Pulmonary artery endothelial cell (primary cell): Measurements from ENCODE around the gene FDXR. TPM values are rescaled to one million over a fixed set of nuclear protein-coding genes. Genes with fewer than 3 reads are reported as not detected.

Experiments
- DNase-seq: peaks from one replicate; pipeline ENCODE4 v3.0.0-alpha.2; 2011; ENCODE audit warnings: low read depth, low spot score
- total RNA-seq: library from RNA; depleted of rRNA; stranded (reverse); fragments of >200 nt; gene quantifications from 2 replicates; pipeline ENCODE4 v1.2.3, GENCODE V29; 2014

The FDXR gene
- total RNA-seq, 1 donor from 2014 or later = 64.9 TPM

DNA sequence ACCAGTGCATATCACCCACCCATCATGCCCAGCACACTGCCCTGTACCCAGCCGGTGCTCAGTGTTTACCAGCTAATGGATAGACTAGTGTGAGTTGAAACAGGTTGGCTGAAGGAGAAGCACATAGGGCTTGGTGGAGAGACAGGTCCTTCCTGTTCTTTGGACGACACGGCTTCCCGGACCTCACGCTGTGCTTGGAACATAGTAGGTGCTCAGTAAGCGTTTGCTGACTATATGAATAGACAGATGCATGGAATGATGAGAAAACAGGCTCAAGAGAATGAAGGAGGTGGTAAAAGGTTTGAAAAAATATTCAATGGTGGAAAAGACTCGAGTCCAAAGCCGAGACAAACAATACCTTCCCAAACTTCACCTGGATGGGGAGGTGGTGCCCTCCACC is 27.4 kb upstream of the FDXR start:
- DNase-seq = no peak

- DNase-seq = no peak
Observed at GRCh38 chr17:74898376-74898946, 25.7 kb upstream of the FDXR start.

- DNase-seq = no peak
Observed at GRCh38 chr17:74893936-74894671, 21.3 kb upstream of the FDXR start.

- DNase-seq = no peak
Observed at GRCh38 chr17:74892974-74893911, 20.4 kb upstream of the FDXR start, which contains the start of gene FADS6. Gene FADS6 (minus strand): TSS chr17:74893633. CDS start chr17:74893595, 38 bp downstream.

GRCh38 chr17:74892013-74892841 is 19.4 kb upstream of the FDXR start:
- no peak for DNase-seq

- no peak for DNase-seq
Observed at GRCh38 chr17:74890554-74890953, 17.8 kb upstream of the FDXR start.

GRCh38 chr17:74888469-74888868 is 15.7 kb upstream of the FDXR start:
- no peak for DNase-seq

- DNase-seq = no peak
Observed at GRCh38 chr17:74883241-74883745, 10.5 kb upstream of the FDXR start.

DNA sequence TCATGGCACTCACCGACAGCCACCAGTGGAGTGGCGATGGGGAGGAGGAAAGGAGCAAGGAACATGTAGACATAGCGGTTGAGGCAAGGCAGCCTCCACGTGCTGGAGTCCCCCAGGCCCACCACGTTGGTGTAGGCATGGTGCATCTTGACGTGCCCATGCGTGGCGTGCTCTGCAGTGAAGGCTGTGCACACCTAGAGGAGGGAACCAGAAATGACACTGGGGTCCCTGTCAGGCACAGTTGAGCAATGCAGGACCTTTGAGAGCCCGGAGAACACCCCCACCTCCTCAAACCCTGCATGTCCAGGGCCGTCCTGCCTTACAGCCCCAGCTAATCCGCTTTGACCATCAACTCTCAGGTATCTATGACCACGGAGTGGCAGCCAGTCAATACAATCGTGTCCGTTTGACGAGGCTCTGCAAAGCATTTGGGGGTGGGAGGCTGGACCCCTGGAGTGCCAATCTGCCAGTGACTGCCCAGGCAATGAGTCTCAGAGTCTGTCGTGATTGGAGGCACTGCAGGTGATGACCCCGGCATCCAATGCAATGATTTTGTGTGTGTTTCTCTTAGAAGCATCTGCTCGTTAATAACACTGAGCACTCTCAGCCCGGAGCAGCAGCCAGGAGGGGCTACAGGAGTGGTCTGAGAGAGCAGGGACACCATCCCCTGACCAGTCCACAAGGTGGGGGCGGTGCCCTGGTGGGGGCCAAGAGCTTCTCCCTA is 9.9 kb upstream of the FDXR start:
- DNase-seq = no peak

DNA sequence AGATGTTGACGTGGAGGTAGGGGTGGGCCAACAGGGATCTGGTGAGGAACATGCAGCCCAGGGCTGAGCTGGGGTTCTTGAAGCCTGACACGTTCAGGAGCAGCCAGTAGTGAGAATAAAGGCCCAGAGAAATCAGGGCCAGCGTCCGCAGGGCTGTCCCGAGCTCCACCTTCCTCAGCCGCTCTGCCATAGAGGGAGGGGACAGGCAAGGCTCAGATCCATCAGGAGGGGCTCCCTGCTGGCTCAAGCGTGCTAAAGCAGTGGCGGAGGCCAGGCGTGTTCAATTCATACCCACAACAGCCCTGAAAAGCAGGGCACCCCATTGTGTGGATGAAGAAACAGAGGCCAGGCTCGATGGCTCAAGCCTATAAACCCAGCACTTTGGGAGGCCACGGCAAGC is 8.3 kb upstream of the FDXR start:
- DNase-seq = no peak

DNA sequence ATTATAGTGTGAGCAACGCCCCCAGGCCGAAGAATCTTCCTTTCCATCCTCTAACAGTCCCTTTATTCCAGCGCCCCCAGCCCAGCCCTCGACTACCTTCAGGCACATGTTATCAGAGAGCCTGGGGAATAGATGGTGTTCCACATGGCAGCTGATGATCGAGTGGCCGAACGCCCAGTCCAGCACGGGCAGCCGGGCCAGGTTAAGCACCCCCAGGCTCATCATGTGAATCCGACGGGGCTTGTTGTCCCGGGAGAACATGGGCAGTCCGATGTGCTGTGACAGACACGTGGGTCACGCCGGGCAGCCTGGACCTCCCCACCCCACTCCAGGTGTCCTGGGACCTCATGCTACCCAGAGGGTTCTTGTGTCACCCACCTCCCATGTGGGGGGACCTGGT is 6.5 kb upstream of the FDXR start:
- DNase-seq = no peak

- no peak for DNase-seq
Observed at GRCh38 chr17:74878658-74879057, 5.9 kb upstream of the FDXR start.

GRCh38 chr17:74877592-74878548 is 5.1 kb upstream of the FDXR start:
- DNase-seq = no peak

DNA sequence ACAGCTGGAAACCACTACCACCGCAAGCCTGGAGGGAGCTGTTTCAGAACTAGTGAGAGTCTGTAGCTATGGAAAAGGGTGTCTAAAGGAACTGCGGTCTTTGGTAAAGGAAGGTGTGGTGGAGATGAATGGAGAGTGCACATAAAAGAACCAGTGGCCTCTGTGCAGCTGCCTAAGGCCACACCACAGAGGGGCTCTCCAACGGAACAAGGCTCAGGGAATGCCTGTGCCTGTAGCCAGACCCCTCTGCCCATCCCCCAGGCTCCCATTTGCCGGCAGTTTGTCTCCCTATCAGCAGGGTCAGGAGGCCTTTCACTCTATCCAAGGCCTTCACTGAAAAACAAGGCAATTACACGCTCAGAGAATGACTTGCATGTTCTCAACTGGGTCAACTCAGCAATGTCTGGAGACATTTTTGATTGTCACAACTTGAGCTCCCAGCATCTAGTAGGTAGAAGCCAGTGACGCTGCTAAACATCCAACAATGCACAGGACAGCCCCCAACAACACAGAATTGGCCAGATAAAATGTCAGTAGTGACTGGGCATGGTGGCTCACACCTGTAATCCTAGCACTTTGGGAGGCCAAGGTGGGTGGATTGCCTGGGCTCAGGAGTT is 3.3 kb upstream of the FDXR start:
- DNase-seq = no peak

- no peak for DNase-seq
Observed at GRCh38 chr17:74875155-74875976, 2.6 kb upstream of the FDXR start.

- no peak for DNase-seq
Observed at GRCh38 chr17:74874615-74875037, 1.8 kb upstream of the FDXR start.

DNA sequence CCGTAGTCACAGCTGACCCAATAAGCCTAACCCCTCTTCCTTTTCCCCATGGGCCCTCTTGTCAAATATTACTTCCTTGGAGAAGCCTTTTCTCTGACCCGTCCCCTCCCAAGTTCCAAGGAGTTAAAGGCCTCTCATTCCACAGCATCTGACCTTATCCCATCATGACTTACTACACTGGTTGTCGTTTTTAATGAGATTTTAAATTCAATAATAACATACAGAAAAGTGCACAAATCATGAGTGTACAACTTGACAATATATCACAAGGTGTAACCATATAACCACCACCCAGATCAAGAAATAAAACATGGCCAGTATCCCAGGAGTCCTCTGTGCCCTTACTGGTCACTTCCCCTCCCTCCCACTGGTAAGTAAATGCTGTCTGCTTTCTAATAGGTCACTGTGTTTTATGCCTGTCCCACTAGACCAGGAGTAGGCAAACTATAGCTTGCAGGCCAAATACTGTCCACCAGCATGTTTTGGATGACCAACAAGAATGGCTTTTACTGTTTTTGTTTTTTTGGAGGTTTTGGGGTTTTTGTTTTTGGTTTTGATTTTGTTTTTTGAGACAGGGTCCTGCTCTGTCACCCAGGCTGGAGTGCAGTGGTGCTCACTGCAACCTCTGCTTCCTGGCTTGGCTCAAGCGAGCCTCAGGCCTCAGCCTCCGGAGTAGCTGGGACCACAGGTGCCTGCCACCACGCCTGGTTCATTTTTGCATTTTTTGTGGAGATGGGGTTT is 1.2 kb upstream of the FDXR start:
- DNase-seq = no peak
